Mesendoderm (in vitro differentiated cells): ENCODE results near the gene ACOX3.

Experiments
- DNase-seq: peaks from one replicate; pipeline ENCODE4 v3.0.0; 2013
- H2AK5ac ChIP-seq: 2 replicates; pipeline ENCODE4 v1.6.1; 2013; ENCODE audit warnings: low read length, inconsistent platforms
- H2BK120ac ChIP-seq: 2 replicates; pipeline ENCODE4 v1.6.1; 2013; ENCODE audit warnings: low read depth, mild to moderate bottlenecking, low read length, moderate library complexity, mixed read lengths
- H2BK15ac ChIP-seq: replicated peaks from 2 replicates; pipeline ENCODE4 v1.6.1; 2013; ENCODE audit warnings: low read depth, mild to moderate bottlenecking, moderate library complexity
- H2BK5ac ChIP-seq: 2 replicates; pipeline ENCODE4 v1.6.1; 2013; ENCODE audit warnings: low read length, inconsistent platforms
- H3K18ac ChIP-seq: 2 replicates; pipeline ENCODE4 v1.6.1; 2013; ENCODE audit warnings: mild to moderate bottlenecking, low read length, mixed read lengths
- H3K23ac ChIP-seq: one replicate; pipeline ENCODE4 v1.6.1; 2013; ENCODE audit warnings: low read length
- H3K27ac ChIP-seq: 2 replicates; pipeline ENCODE4 v1.5.1; 2013; ENCODE audit warnings: low read depth, mild to moderate bottlenecking, inconsistent platforms, low read length, moderate library complexity
- H3K27me3 ChIP-seq: 2 replicates; pipeline ENCODE4 v1.6.1; 2013; ENCODE audit warnings: low read length, control low read depth, mild to moderate bottlenecking, inconsistent platforms; ENCODE audit not compliant: insufficient read depth, poor library complexity
- H3K36me3 ChIP-seq: 2 replicates; pipeline ENCODE4 v1.6.1; 2013; ENCODE audit warnings: low read length, inconsistent platforms; ENCODE audit not compliant: control insufficient read depth, insufficient read depth
- H3K4ac ChIP-seq: one replicate; pipeline ENCODE4 v1.6.1; 2013; ENCODE audit warnings: low read depth, mild to moderate bottlenecking, low read length, moderate library complexity
- H3K4me1 ChIP-seq: 2 replicates; pipeline ENCODE4 v1.6.1; 2013; ENCODE audit warnings: low read depth, low read length, inconsistent platforms; ENCODE audit not compliant: control insufficient read depth
- H3K4me2 ChIP-seq: 2 replicates; pipeline ENCODE4 v1.6.1; 2013; ENCODE audit warnings: low read length
- H3K4me3 ChIP-seq: 2 replicates; pipeline ENCODE4 v1.5.1; 2013; ENCODE audit warnings: mild to moderate bottlenecking, low read length
- H3K56ac ChIP-seq: one replicate; pipeline ENCODE4 v1.6.1; 2013; ENCODE audit warnings: low read length
- H3K79me1 ChIP-seq: 2 replicates; pipeline ENCODE4 v1.6.1; 2013; ENCODE audit warnings: low read length, inconsistent platforms
- H3K79me2 ChIP-seq: 2 replicates; pipeline ENCODE4 v1.6.1; 2013; ENCODE audit warnings: mild to moderate bottlenecking, low read length; ENCODE audit not compliant: control insufficient read depth, insufficient read depth
- H3K9ac ChIP-seq: 2 replicates; pipeline ENCODE4 v1.6.1; 2013; ENCODE audit warnings: low read length, inconsistent platforms
- H4K5ac ChIP-seq: one replicate; pipeline ENCODE4 v1.6.1; 2013; ENCODE audit warnings: low read length
- H4K8ac ChIP-seq: one replicate; pipeline ENCODE4 v1.6.1; 2013; ENCODE audit warnings: low read depth, mild to moderate bottlenecking, control low read depth, low read length, moderate library complexity
- WGBS: extraction: QIAGEN DNeasy Blood & Tissue Kit; methylation state at CpG from one replicate; pipeline ENCODE4 v1.1.7; 2013; ENCODE audit warnings: low lambda C conversion rate, missing lambda C conversion rate; ENCODE audit not compliant: insufficient coverage; ENCODE audit errors: extremely low coverage; 5-methylcytosine and 5-hydroxymethylcytosine counted together

ACOX3 gene

DNA sequence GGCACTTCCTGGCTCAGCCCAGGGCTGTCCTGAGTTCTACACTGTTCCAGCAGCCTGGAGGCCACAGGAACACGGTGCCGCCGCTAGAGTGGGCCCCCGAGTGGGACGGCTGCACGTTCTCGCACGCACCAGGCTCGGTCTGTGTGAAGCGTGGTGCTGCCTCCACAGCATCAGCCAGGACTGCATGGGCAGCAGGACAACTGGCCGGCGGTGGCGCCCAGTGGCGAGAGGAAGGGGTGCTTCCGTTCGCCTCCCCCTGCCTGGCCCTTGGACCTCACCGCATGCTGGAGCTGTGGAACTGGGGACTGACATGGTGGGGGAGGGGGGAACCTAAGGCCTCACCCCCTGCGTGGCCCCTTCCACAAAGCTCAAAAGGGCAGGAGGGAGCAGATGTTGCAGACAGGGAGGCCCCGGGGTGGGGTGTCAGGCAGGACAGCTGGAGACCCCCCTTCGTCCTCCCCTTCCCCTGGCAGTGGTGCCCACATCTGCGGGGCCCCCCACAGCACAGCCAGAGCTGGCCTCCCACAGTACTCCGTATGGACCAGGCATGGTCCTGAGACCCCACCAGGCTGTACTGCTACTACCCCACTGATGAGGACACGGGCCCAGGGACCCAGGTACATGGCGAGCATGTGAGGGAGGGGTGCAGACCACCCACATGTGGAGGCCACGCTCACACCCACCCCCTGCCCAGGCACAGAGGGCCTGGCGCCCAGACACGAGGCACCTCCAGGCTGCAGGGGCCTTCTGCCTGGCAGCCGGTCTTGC lies 58.5 kb downstream of the ACOX3 start:
- H4K8ac ChIP-seq: no peak overlapping the region
- H2BK5ac ChIP-seq: no peak overlapping the region
- no peak overlapping the region for H2BK120ac ChIP-seq
- WGBS: no CpG with 5 or more reads among the region's 28 CpGs
- no peak overlapping the region for H4K5ac ChIP-seq
- no peak overlapping the region for H3K4me3 ChIP-seq
- no peaks in the 10 kb centered on the region for H3K36me3 ChIP-seq
- no peak overlapping the region for H3K9ac ChIP-seq
- no peak overlapping the region for H3K56ac ChIP-seq
- DNase-seq: no peak
- no peak overlapping the region for H3K4ac ChIP-seq
- H3K79me1 ChIP-seq: no peaks in the 10 kb centered on the region
- no peaks in the 10 kb centered on the region for H3K27me3 ChIP-seq
- H3K4me2 ChIP-seq: no peak overlapping the region
- no peak overlapping the region for H3K27ac ChIP-seq
- no peak overlapping the region for H2BK15ac ChIP-seq
- H3K18ac ChIP-seq: no peak overlapping the region
- no peak overlapping the region for H3K23ac ChIP-seq
- no peaks in the 10 kb centered on the region for H3K4me1 ChIP-seq
- H3K79me2 ChIP-seq: no peaks in the 10 kb centered on the region
- H2AK5ac ChIP-seq: no peak overlapping the region

GRCh38 chr4:8380511-8381415 lies 59.8 kb downstream of the ACOX3 start:
- no peak for DNase-seq
- H3K4me2 ChIP-seq: no peak overlapping the region
- no peak overlapping the region for H2BK15ac ChIP-seq
- H2BK120ac ChIP-seq: no peak overlapping the region
- no peak overlapping the region for H3K27ac ChIP-seq
- H2AK5ac ChIP-seq: no peak overlapping the region
- H3K18ac ChIP-seq: no peak overlapping the region
- no peak overlapping the region for H3K9ac ChIP-seq
- no peaks in the 10 kb centered on the region for H3K36me3 ChIP-seq
- H2BK5ac ChIP-seq: no peak overlapping the region
- no peak overlapping the region for H4K8ac ChIP-seq
- no peak overlapping the region for H3K4ac ChIP-seq
- no peaks in the 10 kb centered on the region for H3K79me1 ChIP-seq
- H3K4me1 ChIP-seq: no peaks in the 10 kb centered on the region
- H4K5ac ChIP-seq: no peak overlapping the region
- H3K56ac ChIP-seq: no peak overlapping the region
- H3K4me3 ChIP-seq: no peak overlapping the region
- H3K23ac ChIP-seq: no peak overlapping the region
- no peaks in the 10 kb centered on the region for H3K27me3 ChIP-seq
- H3K79me2 ChIP-seq: no peaks in the 10 kb centered on the region
- WGBS: no CpG with 5 or more reads among the region's 22 CpGs

- Histone ChIP-seq H3K79me2 (no peaks in the 10 kb centered on the region), H3K27ac (no peak overlapping the region), H2BK5ac (no peak overlapping the region), H4K5ac (no peak overlapping the region), H3K4ac (no peak overlapping the region), H2BK15ac (no peak overlapping the region), H3K23ac (no peak overlapping the region), H3K4me1 (no peaks in the 10 kb centered on the region), H3K27me3 (no peaks in the 10 kb centered on the region), H3K4me2 (no peak overlapping the region), H3K36me3 (no peaks in the 10 kb centered on the region), H3K79me1 (no peaks in the 10 kb centered on the region), H3K56ac (no peak overlapping the region), H2BK120ac (no peak overlapping the region), H2AK5ac (no peak overlapping the region), H3K18ac (no peak overlapping the region), H4K8ac (no peak overlapping the region), H3K4me3 (no peak overlapping the region), H3K9ac (no peak overlapping the region)
- DNase-seq: no peak
- WGBS: no CpG with 5 or more reads among the region's 6 CpGs
Measured at GRCh38 chr4:8379771-8380170, 60.8 kb downstream of the ACOX3 start.

DNA sequence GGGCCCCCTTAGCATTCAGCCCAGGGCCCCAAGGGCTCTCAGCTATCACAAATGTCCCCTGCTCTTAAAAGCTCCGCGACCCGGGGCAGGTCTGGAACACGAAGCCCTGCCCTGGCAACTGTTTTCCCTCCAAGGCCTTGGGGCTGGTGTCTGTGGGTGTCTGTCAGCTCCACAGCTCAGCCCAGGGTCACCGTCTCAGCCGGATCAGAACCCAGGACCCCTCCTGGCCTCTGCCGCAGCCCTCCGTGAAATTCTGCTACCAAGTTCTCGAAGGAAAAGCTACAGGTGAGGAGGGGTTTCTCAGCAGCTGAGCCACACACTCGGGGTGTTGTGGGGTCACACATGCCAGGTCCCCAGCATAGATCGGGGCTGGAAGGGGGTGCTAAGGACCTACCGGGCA lies 61.2 kb downstream of the ACOX3 start:
- H2AK5ac ChIP-seq: no peak overlapping the region
- H3K4me2 ChIP-seq: no peak overlapping the region
- no peak overlapping the region for H4K5ac ChIP-seq
- H3K36me3 ChIP-seq: no peaks in the 10 kb centered on the region
- no peak overlapping the region for H3K23ac ChIP-seq
- H3K9ac ChIP-seq: no peak overlapping the region
- H3K56ac ChIP-seq: no peak overlapping the region
- no peak overlapping the region for H3K27ac ChIP-seq
- WGBS: no CpG with 5 or more reads among the region's 12 CpGs
- no peak overlapping the region for H3K4ac ChIP-seq
- H3K18ac ChIP-seq: no peak overlapping the region
- H3K79me2 ChIP-seq: no peaks in the 10 kb centered on the region
- no peaks in the 10 kb centered on the region for H3K27me3 ChIP-seq
- DNase-seq: no peak
- no peak overlapping the region for H2BK5ac ChIP-seq
- H2BK120ac ChIP-seq: no peak overlapping the region
- H4K8ac ChIP-seq: no peak overlapping the region
- no peaks in the 10 kb centered on the region for H3K4me1 ChIP-seq
- no peaks in the 10 kb centered on the region for H3K79me1 ChIP-seq
- no peak overlapping the region for H2BK15ac ChIP-seq
- H3K4me3 ChIP-seq: no peak overlapping the region

DNA sequence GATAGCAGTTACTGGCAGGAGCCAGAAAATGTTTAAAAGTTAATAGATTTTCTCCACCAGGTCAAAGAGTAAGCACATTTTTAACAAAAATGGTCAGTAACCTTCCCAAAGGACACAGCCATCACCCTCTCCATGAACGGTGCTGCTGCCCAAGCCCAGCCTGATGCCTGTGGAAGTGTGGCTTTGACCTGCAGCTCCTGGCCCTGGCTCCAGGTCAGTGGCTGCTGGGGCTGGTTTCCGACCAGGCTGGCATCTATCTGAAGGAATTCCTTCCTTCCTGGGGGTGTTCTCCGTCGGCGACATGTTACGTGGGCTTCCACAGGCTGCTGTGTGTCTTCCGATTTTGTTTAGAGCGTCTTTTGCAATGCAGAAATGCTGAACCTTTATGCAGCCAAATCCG lies 61.7 kb downstream of the ACOX3 start:
- Histone ChIP-seq H3K4me2 (no peak overlapping the region), H4K5ac (no peak overlapping the region), H3K9ac (no peak overlapping the region), H2BK5ac (no peak overlapping the region), H3K79me1 (no peaks in the 10 kb centered on the region), H2BK120ac (no peak overlapping the region), H3K4ac (no peak overlapping the region), H3K36me3 (no peaks in the 10 kb centered on the region), H4K8ac (no peak overlapping the region), H3K4me3 (no peak overlapping the region), H3K4me1 (no peaks in the 10 kb centered on the region), H3K18ac (no peak overlapping the region), H3K27ac (no peak overlapping the region), H3K23ac (no peak overlapping the region), H3K56ac (no peak overlapping the region), H3K27me3 (no peaks in the 10 kb centered on the region), H3K79me2 (no peaks in the 10 kb centered on the region), H2AK5ac (no peak overlapping the region), H2BK15ac (no peak overlapping the region)
- WGBS: no CpG with 5 or more reads among the region's 9 CpGs
- no peak for DNase-seq
